ENCODE results near the gene SH3GL1. TPM values are rescaled to one million over a fixed set of nuclear protein-coding genes. Genes with fewer than 3 reads are reported as not detected.

The SH3GL1 gene
- polyA plus RNA-seq, 3 donors = 14.0 to 33.9 (median 15.0) TPM

DNA sequence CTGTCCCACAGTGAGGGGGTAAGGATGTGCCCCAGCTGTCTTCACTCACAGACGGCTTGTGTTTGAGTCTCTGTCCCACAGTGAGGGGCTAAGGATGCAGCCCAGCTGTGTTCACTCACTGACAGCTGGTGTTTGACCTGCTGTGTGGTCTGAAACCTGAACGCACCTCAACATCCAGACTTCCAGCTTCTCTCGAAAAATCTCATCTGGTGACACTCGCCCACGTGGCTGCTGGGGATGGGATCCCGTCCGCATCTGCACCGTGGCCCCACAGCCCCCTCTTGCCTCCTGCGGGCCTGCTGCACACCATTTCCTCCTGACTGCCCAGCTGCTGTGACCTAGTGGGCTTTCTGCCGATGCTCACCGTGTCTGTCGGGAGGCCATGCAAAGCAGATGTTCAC, 29.4 kb upstream of the SH3GL1 start:
- H3K4me3 Mint-ChIP-seq = no peak overlapping the region
- Histone ChIP-seq H3K79me2 (ENCODE audit: insufficient read depth, low read length) (peaks cover 20% of the 10 kb centered on the region), H3K4me3 (replicated peaks in 1 of 3; ENCODE audit: low read depth in 2 of 3, low read length in 3 of 3) (no peak overlapping the region), H3K27me3 (ENCODE audit: control insufficient read depth in 2 of 2, insufficient read depth in 2 of 2, low read length in 2 of 2) (no peaks in the 10 kb centered on the region), H3K4me2 (replicated peaks; ENCODE audit: extremely low read depth, low read length, poor library complexity, severe bottlenecking) (no peak overlapping the region), H2AFZ (ENCODE audit: insufficient read depth, low read depth, low read length, poor library complexity, severe bottlenecking) (no peak overlapping the region), H3K9ac (ENCODE audit: insufficient read depth, low read length, poor library complexity, severe bottlenecking) (no peak overlapping the region), H4K20me1 (ENCODE audit: insufficient read depth, low read length) (no peaks in the 10 kb centered on the region), H3K27ac (ENCODE audit: low read depth in 1 of 2, low read length in 2 of 2) (peak overlapping the region in 1 of 2 donors; percentile 99), H3K36me3 (replicated peaks in 1 of 2; ENCODE audit: control insufficient read depth in 1 of 2, insufficient read depth in 2 of 2, low read length in 2 of 2) (peaks cover 12 to 22% of the 10 kb centered on the region in 2 donors), H3K4me1 (ENCODE audit: control insufficient read depth in 1 of 2, insufficient read depth in 2 of 2, low read length in 2 of 2) (peaks cover 37 to 44% of the 10 kb centered on the region in 2 donors), H3K9me3 (replicated peaks in 1 of 2; ENCODE audit: control insufficient read depth in 1 of 2, insufficient read depth in 1 of 2, low read length in 2 of 2) (no peaks in the 10 kb centered on the region)
- peaks cover 0 to 2% (median 0%) of the 10 kb centered on the region in 7 donors for H3K9me3 Mint-ChIP-seq
- H3K27ac Mint-ChIP-seq = peak overlapping the region; percentile 94 to 99 (median 98)
- 94% methylated on average over 12 of the region's 12 CpGs for WGBS (ENCODE audit: insufficient coverage)
- H3K36me3 Mint-ChIP-seq = peaks cover 39 to 63% of the 10 kb centered on the region in 2 donors
- H3K4me1 Mint-ChIP-seq = peaks cover 38% of the 10 kb centered on the region
- no peak for DNase-seq
- intact Hi-C loops (cut with micrococcal nuclease) = loop anchor here in 1 of 2 donors (2.0 kb wide), 3 partner anchors 27 to 55 kb away; partner anchors contain the start of genes CHAF1A and UBXN6
- peaks cover 0 to 6% (median 5%) of the 10 kb centered on the region in 3 donors for H3K27me3 Mint-ChIP-seq (ENCODE audit: low read depth in 3 of 3)
- TF ChIP-seq, protein P1, sequence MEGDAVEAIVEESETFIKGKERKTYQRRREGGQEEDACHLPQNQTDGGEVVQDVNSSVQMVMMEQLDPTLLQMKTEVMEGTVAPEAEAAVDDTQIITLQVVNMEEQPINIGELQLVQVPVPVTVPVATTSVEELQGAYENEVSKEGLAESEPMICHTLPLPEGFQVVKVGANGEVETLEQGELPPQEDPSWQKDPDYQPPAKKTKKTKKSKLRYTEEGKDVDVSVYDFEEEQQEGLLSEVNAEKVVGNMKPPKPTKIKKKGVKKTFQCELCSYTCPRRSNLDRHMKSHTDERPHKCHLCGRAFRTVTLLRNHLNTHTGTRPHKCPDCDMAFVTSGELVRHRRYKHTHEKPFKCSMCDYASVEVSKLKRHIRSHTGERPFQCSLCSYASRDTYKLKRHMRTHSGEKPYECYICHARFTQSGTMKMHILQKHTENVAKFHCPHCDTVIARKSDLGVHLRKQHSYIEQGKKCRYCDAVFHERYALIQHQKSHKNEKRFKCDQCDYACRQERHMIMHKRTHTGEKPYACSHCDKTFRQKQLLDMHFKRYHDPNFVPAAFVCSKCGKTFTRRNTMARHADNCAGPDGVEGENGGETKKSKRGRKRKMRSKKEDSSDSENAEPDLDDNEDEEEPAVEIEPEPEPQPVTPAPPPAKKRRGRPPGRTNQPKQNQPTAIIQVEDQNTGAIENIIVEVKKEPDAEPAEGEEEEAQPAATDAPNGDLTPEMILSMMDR (IDR thresholded peaks at IDR 0.05) = no peak

DNA sequence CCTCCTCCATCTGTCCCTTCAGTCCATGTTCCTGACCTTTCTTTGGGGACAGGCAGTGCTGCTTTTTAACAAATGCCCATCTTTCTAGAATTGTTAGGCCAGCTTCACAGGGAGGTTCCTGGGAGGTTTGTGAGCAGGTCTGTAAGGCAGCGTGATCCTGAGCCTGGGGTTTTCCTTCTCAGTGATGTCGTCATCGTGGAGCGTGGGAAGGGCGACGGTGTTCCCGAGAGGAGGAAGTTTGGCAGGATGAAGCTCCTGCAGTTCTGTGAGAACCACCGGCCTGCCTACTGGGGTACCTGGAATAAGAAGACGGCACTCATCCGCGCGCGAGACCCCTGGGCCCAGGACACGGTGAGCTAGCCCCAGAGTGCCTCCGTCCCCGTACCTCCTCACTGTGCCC, 28.9 kb upstream of the SH3GL1 start:
- Histone ChIP-seq H2AFZ (ENCODE audit: insufficient read depth, low read depth, low read length, poor library complexity, severe bottlenecking) (no peak overlapping the region), H3K27ac (ENCODE audit: low read depth in 1 of 2, low read length in 2 of 2) (peak overlapping the region in 1 of 2 donors; percentile 99), H3K4me2 (replicated peaks; ENCODE audit: extremely low read depth, low read length, poor library complexity, severe bottlenecking) (no peak overlapping the region), H3K9me3 (replicated peaks in 1 of 2; ENCODE audit: control insufficient read depth in 1 of 2, insufficient read depth in 1 of 2, low read length in 2 of 2) (no peaks in the 10 kb centered on the region), H3K27me3 (ENCODE audit: control insufficient read depth in 2 of 2, insufficient read depth in 2 of 2, low read length in 2 of 2) (no peaks in the 10 kb centered on the region), H3K36me3 (replicated peaks in 1 of 2; ENCODE audit: control insufficient read depth in 1 of 2, insufficient read depth in 2 of 2, low read length in 2 of 2) (peaks cover 13 to 21% of the 10 kb centered on the region in 2 donors), H3K4me3 (replicated peaks in 1 of 3; ENCODE audit: low read depth in 2 of 3, low read length in 3 of 3) (no peak overlapping the region), H4K20me1 (ENCODE audit: insufficient read depth, low read length) (no peaks in the 10 kb centered on the region), H3K79me2 (ENCODE audit: insufficient read depth, low read length) (peaks cover 15% of the 10 kb centered on the region), H3K4me1 (ENCODE audit: control insufficient read depth in 1 of 2, insufficient read depth in 2 of 2, low read length in 2 of 2) (peaks cover 37 to 44% of the 10 kb centered on the region in 2 donors), H3K9ac (ENCODE audit: insufficient read depth, low read length, poor library complexity, severe bottlenecking) (no peak overlapping the region)
- Mint-ChIP-seq H3K27me3 (ENCODE audit: low read depth in 3 of 3) (peaks cover 0 to 6% (median 5%) of the 10 kb centered on the region in 3 donors), H3K4me3 (no peak overlapping the region), H3K9me3 (peaks cover 0 to 2% (median 0%) of the 10 kb centered on the region in 7 donors), H3K27ac (peak overlapping the region in 6 of 7 donors; percentile 27 to 98 (median 52)), H3K36me3 (peaks cover 35 to 61% of the 10 kb centered on the region in 2 donors), H3K4me1 (peaks cover 38% of the 10 kb centered on the region)
- 87% methylated on average over 9 of the region's 16 CpGs for WGBS (ENCODE audit: insufficient coverage)
- TF ChIP-seq, protein P1 (IDR thresholded peaks at IDR 0.05) = no peak
- intact Hi-C loops (cut with micrococcal nuclease) = no loop called here
- DNase-seq = no peak
